Bronchial epithelial cell (primary cell): ENCODE results near the gene NAA38. TPM values are rescaled to one million over a fixed set of nuclear protein-coding genes. Genes with fewer than 3 reads are reported as not detected.
A peak's percentile ranks its signal among the peaks of the same experiment; 100 is the strongest.

ENCODE experiments used
- DNase-seq: peaks from one replicate; pipeline ENCODE4 v3.0.0-alpha.2; 2010; ENCODE audit warnings: low read depth
- FAIRE-seq: peaks from 2 replicates; lab custom pipeline; 2011; peaks lifted over from hg19 to GRCh38; lab: Jason Lieb, UNC
- H3K27me3 ChIP-seq: 2 replicates; pipeline ENCODE4 v1.5.1; 2011; ENCODE audit warnings: low read length; ENCODE audit not compliant: control insufficient read depth, insufficient read depth
- H3K36me3 ChIP-seq: 2 replicates; pipeline ENCODE4 v1.5.1; 2011; ENCODE audit warnings: low read length; ENCODE audit not compliant: control insufficient read depth, insufficient read depth
- H3K4me3 ChIP-seq: 2 replicates; pipeline ENCODE4 v1.5.1; 2011; ENCODE audit warnings: mild to moderate bottlenecking, low read depth, low read length, control low read depth
- CTCF ChIP-seq: IDR thresholded peaks from 2 replicates; pipeline ENCODE4 v1.5.1; 2011; ENCODE audit warnings: mild to moderate bottlenecking, moderate library complexity, low read length, control low read depth, inconsistent platforms; ENCODE audit not compliant: insufficient read depth, severe bottlenecking
- total RNA-seq: library from RNA; depleted of rRNA; stranded (reverse); fragments of >200 nt; gene quantifications from 2 replicates; pipeline ENCODE4 v1.2.1, GENCODE V29; 2014

NAA38 gene
- total RNA-seq, 1 donor from 2014 or later, result 36.6 TPM

DNA sequence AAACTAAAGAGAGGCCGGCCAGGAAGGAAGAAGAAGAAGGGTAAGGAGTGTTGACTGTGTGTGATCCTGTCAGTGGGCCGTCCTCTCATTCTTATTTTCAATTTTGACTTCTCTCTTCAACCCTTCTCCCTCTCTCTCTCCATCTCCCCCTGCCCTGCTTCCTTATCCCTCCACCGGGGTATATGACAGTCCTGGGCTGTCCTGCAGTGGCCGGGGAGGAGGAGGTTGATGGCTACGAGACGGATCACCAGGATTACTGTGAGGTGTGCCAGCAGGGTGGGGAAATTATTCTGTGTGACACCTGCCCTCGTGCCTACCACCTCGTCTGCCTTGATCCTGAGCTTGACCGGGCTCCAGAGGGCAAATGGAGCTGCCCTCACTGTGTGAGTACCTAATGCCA is 36.9 kb upstream of the NAA38 start:
- DNase-seq, result no peak
- FAIRE-seq, result no peak
- peaks cover 60% of the 10 kb centered on the region for H3K36me3 ChIP-seq
- no peak overlapping the region for H3K4me3 ChIP-seq
- no peaks in the 10 kb centered on the region for H3K27me3 ChIP-seq
- TF ChIP-seq CTCF, result no peak

DNA sequence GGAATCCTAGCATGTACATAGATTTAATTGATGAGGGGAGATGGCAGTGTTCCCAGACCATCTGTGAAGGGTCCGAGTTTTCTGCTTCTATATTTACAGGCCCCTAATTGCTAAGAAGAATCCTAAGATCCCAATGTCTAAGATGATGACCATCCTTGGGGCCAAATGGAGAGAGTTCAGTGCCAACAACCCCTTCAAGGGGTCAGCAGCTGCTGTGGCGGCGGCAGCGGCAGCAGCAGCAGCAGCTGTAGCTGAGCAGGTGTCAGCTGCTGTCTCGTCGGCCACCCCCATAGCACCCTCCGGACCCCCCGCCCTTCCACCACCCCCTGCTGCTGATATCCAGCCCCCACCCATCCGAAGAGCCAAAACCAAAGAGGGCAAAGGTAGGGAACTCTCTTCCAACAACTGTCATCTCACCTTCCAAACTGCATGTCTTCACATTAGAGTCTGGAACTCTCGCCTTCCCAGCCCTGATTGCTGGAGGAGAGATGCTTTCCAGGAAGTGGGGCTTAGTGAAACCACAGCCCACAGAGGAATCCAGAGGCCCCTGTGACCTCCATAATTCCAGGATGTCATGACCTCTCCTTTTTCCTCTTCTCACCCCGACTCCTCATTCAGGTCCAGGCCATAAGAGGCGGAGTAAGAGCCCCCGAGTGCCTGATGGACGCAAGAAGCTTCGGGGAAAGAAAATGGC is 36.0 kb upstream of the NAA38 start:
- FAIRE-seq, result no peak
- Histone ChIP-seq H3K27me3 (no peaks in the 10 kb centered on the region), H3K36me3 (peaks cover 51% of the 10 kb centered on the region), H3K4me3 (no peak overlapping the region)
- no peak for DNase-seq
- TF ChIP-seq CTCF, result no peak

DNA sequence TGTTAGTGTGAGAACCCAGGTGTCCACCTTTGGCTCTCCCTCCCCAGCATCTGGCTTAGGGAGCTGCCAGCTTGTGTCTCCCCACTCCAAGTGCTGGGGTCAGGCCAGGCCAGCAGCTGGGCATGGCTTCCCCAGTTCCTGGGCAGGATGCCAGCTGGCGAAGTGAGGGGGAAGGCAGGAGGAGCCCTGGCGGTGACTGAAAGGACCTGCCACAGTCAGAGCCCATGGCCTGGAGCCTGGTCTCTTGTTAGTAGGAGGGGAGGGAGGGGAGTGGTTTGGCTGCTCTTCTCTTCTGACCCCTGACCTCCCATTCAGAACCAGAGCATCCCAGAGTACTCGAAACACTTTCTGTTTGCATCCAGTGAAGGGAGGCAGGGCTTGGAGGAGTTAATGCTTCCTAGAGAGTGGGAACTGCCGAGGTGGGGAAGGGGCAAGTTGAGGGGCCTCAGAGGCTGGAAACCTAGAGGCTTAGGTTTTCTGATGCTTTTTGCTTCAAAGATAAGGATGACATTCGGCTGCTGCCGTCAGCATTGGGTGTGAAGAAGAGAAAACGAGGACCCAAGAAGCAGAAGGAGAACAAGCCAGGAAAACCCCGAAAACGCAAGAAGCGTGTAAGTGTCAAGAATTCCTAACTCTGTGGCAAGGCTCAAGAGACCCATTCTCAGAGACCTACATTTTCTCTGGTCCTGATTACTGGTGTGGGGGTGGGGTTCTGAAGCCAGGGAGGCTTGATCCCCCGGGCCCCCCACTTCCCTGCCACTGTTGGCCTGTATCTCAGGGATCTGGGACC is 32.0 kb upstream of the NAA38 start:
- peak; percentile 55 for TF ChIP-seq CTCF
- FAIRE-seq (no peak), DNase-seq (peak; percentile 74)
- H3K27me3 ChIP-seq, result no peaks in the 10 kb centered on the region
- no peak overlapping the region for H3K4me3 ChIP-seq
- H3K36me3 ChIP-seq, result peaks cover 29% of the 10 kb centered on the region

DNA sequence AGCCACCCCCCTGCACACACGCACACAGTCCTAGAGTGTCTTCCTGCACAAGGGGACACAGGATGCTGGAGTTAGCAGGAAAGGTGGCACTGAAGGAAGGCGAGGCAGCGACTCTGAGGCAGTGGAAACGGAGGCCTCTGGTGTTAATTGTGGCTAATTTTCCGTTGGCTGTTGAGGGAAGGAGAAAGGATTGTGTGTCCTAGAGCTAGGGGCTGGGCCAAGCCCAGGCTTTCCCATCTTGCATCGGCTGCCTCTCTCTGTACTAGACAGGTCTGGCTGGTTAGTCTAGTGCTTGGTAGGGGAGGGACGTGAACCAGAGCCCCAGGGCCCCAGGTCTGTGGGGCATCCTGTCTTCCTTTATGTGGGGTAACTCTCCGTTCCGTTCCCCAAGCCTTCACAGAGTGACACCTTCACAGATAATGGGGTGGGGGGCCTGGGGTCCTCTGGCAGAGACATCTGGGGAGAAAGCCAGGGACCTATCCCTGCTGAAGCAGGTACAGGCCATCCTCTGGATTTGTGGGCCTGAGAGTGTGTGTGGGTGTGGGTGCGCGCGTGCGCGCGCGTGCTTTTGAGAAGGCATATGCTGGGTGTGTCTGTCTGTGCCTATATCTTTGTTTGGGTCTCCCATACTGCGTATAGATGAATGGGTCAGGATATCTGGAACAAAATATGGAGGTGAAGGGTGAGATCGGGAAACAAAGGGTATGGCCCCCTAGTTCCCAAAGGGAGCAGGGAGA is 31.0 kb upstream of the NAA38 start, which contains the start of gene CHD3:
TSS of gene CHD3 (plus strand) at position 606 of the 737 bp plus-strand sequence. CDS start 212 bp downstream, outside the sequence.
- peak; percentile 79 for DNase-seq
- TF ChIP-seq CTCF, result no peak
- no peaks in the 10 kb centered on the region for H3K27me3 ChIP-seq
- FAIRE-seq, result peak; percentile 86
- H3K4me3 ChIP-seq, result peak within 1 kb of the TSS; percentile 61
- H3K36me3 ChIP-seq, result peaks cover 20% of the 10 kb centered on the region

DNA sequence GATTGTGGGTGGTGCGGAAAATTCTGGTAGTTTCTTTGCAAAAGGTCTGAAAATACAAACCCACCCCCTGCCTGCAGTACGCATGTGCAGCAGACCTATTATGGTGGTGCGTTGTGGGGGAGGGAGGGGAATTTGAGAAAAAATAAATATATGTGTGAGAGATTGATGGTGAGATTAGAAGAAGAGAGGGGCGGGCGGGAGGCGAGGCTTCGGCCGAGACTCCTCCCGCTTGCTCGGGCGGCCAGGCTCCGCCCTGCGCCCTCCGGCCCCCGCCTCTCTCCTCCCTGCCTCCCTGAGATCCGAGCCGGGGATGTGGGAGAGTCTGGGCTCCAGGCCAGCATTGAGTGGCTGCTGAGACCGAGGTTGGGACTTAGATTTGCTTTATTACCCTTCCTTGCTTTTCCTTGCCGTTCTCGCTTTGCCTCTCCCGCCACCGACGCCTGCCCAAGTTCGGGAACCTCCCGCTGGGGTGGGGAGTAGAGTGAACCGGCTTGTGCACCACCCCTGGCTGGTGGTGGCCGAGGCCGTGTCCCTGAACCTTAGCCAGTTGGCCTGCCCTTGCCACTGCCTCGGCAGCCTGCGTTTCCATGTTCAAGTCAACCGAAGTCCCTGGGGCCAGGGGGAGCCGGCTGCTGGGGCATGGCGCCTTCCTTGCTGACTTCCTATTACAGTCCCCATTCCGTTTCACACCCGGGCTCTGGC is 30.3 kb upstream of the NAA38 start:
- H3K36me3 ChIP-seq, result peaks cover 17% of the 10 kb centered on the region
- H3K4me3 ChIP-seq, result peak overlapping the region; percentile 94
- H3K27me3 ChIP-seq, result no peaks in the 10 kb centered on the region
- TF ChIP-seq CTCF, result no peak
- FAIRE-seq, result no peak
- DNase-seq, result peak; percentile 96
